OCI-LY7 (cell line): ENCODE measurements around the gene PIMREG.

ENCODE experiments used
- CTCF ChIP-seq: fragments of 200-600 bp; sonication (generic); conservative IDR thresholded peaks from 2 replicates; pipeline ENCODE4 v1.5.1; 2014; ENCODE audit warnings: mild to moderate bottlenecking, antibody characterized with exemption, low read length, moderate library complexity, mixed read lengths
- EZH2phosphoT487 ChIP-seq: fragments of 200-600 bp; sonication (generic); IDR thresholded peaks from 2 replicates; pipeline ENCODE4 v1.6.1; 2018; ENCODE audit warnings: low read depth, borderline replicate concordance, mild to moderate bottlenecking, mixed run types, antibody characterized with exemption, low read length, moderate library complexity, mixed read lengths

GRCh38 chr17:6421700-6422604, 22.3 kb upstream of the PIMREG start:
- TF ChIP-seq CTCF (peak; percentile 88), EZH2phosphoT487 (no peak)
